K562 (cell line): ENCODE results near the gene SYNRG. TPM values are rescaled to one million over a fixed set of nuclear protein-coding genes. Genes with fewer than 3 reads are reported as not detected.

Experiments used
- E2F6 ChIP-seq, 2 experiments: IDR thresholded peaks; 2 replicates each; pipeline ENCODE4 v1.6.1; 2011; ENCODE audit warnings: borderline replicate concordance in 1 of 2, control low read depth in 1 of 2, low read depth in 1 of 2, low read length in 1 of 2, mild to moderate bottlenecking in 1 of 2, mixed read lengths in 1 of 2, moderate library complexity in 1 of 2; ENCODE audit not compliant: insufficient read depth in 1 of 2, insufficient read length in 1 of 2, poor library complexity in 1 of 2, severe bottlenecking in 1 of 2; ENCODE audit errors: extremely low read depth in 1 of 2
- KLF13 ChIP-seq: fragments of 450-650 bp; IDR thresholded peaks from 2 replicates; pipeline ENCODE4 v1.6.1; 2016; ENCODE audit warnings: missing genetic modification characterization, low read depth, mild to moderate bottlenecking, missing compliant biosample characterization, moderate library complexity, borderline replicate concordance
- NRF1 ChIP-seq, 2 experiments: fragments of 450-650 bp; IDR thresholded peaks in 1 of 2; conservative IDR thresholded peaks in 1 of 2; 2 replicates each; pipeline ENCODE4 v1.6.1; 2014; ENCODE audit warnings: mild to moderate bottlenecking in 2 of 2
- PBX2 ChIP-seq, 2 experiments: IDR thresholded peaks in 1 of 2; conservative IDR thresholded peaks in 1 of 2; 2 replicates each; pipeline ENCODE4 v1.6.1; 2016; ENCODE audit warnings: low read depth in 2 of 2, mild to moderate bottlenecking in 1 of 2, missing compliant biosample characterization in 1 of 2, missing genetic modification characterization in 1 of 2, moderate library complexity in 1 of 2
- PRDM10 ChIP-seq: fragments of 450-650 bp; IDR thresholded peaks from 2 replicates; pipeline ENCODE4 v1.6.1; 2018; ENCODE audit not compliant: partially characterized antibody
- PRMT5 ChIP-seq: sonication (generic); formaldehyde crosslinking; IDR thresholded peaks from 2 replicates; pipeline ENCODE4 v1.5.0; 2020; ENCODE audit warnings: missing genetic modification reagents
- RBM22 ChIP-seq: fragments of 200-400 bp; formaldehyde crosslinking; IDR thresholded peaks from 2 replicates; pipeline ENCODE4 v1.6.1; 2018; ENCODE audit warnings: low read length, low read depth; ENCODE audit not compliant: poor library complexity, severe bottlenecking
- RNF219 ChIP-seq: fragments of 250-450 bp; sonication (Bioruptor Pico); IDR thresholded peaks from 2 replicates; pipeline ENCODE4 v1.5.0; 2022; ENCODE audit warnings: mild to moderate bottlenecking
- SMARCC2 ChIP-seq: fragments of 450-650 bp; IDR thresholded peaks from 2 replicates; pipeline ENCODE4 v1.6.1; 2017; ENCODE audit warnings: antibody characterized with exemption, moderate library complexity, mild to moderate bottlenecking, low read depth
- TARDBP ChIP-seq: fragments of 450-650 bp; IDR thresholded peaks from 2 replicates; pipeline ENCODE4 v1.6.1; 2016
- TSC22D4 ChIP-seq: fragments of 450-650 bp; IDR thresholded peaks from 2 replicates; pipeline ENCODE4 v1.6.1; 2016; ENCODE audit warnings: missing genetic modification characterization, missing biosample characterization, control low read depth
- ZBTB2 ChIP-seq: fragments of 450-650 bp; IDR thresholded peaks from 2 replicates; pipeline ENCODE4 v1.6.1; 2016; ENCODE audit warnings: antibody characterized with exemption
- ZFP30 ChIP-seq: fragments of 250-450 bp; sonication (Bioruptor Pico); IDR thresholded peaks from 2 replicates; pipeline ENCODE4 v1.8.0; 2022; ENCODE audit warnings: moderate library complexity, mild to moderate bottlenecking, inconsistent platforms, borderline replicate concordance
- ZNF75A ChIP-seq: fragments of 450-650 bp; formaldehyde crosslinking; IDR thresholded peaks from 2 replicates; pipeline ENCODE4 v1.4.0; 2020; ENCODE audit warnings: mild to moderate bottlenecking
- polyA plus RNA-seq, 8 experiments: library from polyadenylated mRNA; depleted of rRNA in 4 of 8; stranded (reverse) in 5 of 8; unstranded in 3 of 8; fragments of >200 nt; fragmentation: Nextera tagmentation in 2 of 8; fragmentation: Illumina TruSeq in 1 of 8; extraction: Ambion mirVana in 2 of 8; extraction: Trizol in 1 of 8; gene quantifications; 2 replicates each; pipeline versions ENCODE4 v1.2.1 to v1.2.3, GENCODE V29; 2011 to 2014; ENCODE audit warnings: inconsistent platforms in 1 of 8, missing spikeins in 1 of 8
- total RNA-seq, 7 experiments: library from RNA; depleted of rRNA in 6 of 7; stranded (reverse); fragments of >200 nt in 6 of 7; fragmentation: Illumina TruSeq in 2 of 7; extraction: Trizol in 2 of 7; gene quantifications; 2 replicates each; pipeline versions ENCODE4 v1.2.1 to v1.2.3, GENCODE V29; 2011 to 2021; ENCODE audit warnings: low replicate concordance in 1 of 7

The SYNRG gene
- total and polyA plus RNA-seq, 9 of the 15 experiments (the other 6 are each of a cell fraction or from before 2014, with no cell fraction given), result 2.9 to 28.2 (median 15.1) TPM

GRCh38 chr17:37643118-37643766, 34.0 kb upstream of the SYNRG start, which contains the start of gene DDX52 (continued):
- no peak for TF ChIP-seq RNF219 (CRISPR knock-in tag)
- TF ChIP-seq NRF1 (conservative IDR thresholded peaks at IDR 0.05 in 1 of 2, IDR thresholded peaks at IDR 0.05 in 1 of 2), result peak; percentile 90 to 92
- no peak for TF ChIP-seq PBX2 (CRISPR knock-in tag; IDR thresholded peaks at IDR 0.05; ENCODE audit: low read depth)
- peak; percentile 28; the same call in 1 of the 2 replicates for TF ChIP-seq PBX2 (tag; conservative IDR thresholded peaks at IDR 0.05; ENCODE audit: low read depth)
- TF ChIP-seq ZNF75A (CRISPR knock-in tag), result no peak
- TF ChIP-seq PRMT5 (CRISPR knock-in tag), result no peak
- no peak for TF ChIP-seq SMARCC2
- TF ChIP-seq PRDM10, result peak; percentile 22
- TF ChIP-seq TARDBP, result no peak
- peak in 1 of 2 experiments; percentile 54 for TF ChIP-seq E2F6 (IDR thresholded peaks at IDR 0.05; ENCODE audit: borderline replicate concordance in 1 of 2, extremely low read depth in 1 of 2, insufficient read depth in 1 of 2, insufficient read length in 1 of 2, low read depth in 1 of 2, low read length in 1 of 2, poor library complexity in 1 of 2, severe bottlenecking in 1 of 2)
- TF ChIP-seq KLF13 (tag), result no peak
- no peak for TF ChIP-seq ZFP30 (CRISPR knock-in tag)
- TF ChIP-seq TSC22D4 (tag), result no peak
- no peak for TF ChIP-seq ZBTB2
- TF ChIP-seq RBM22, result no peak
